Measurements from ENCODE around the gene FAM98C. TPM values are rescaled to one million over a fixed set of nuclear protein-coding genes. Genes with fewer than 3 reads are reported as not detected.

FAM98C gene
- total and polyA plus RNA-seq, 2 of the 13 experiments (the other 11 are each of a cell fraction or from before 2014, with no cell fraction given) = 10.0 to 11.5 TPM

DNA sequence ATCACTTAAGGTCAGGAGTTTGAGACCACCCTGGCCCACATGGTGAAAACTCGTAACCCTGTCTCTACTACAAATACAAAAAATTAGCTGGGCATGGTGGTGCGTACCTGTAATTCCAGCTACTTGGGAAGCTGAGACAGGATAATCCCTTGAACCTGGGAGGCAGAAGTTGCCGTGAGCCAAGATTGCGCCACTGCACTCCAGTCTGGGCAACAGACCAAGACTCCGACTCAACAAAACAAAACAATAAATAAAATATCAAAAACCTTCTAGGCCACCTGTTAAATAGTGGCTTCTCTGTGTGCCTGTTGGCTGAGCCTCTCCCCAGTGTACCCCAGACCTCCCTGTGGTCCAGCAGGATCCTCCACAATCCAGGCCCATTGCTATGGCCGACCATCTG, 31.8 kb upstream of the FAM98C start:
- ChIA-PET POLR2A (no interaction called here), CTCF (ENCODE audit: low intra/inter-chr PET ratio, low total read pairs) (no interaction called here)
- 55% methylated on average over 5 of the region's 6 CpGs for WGBS (ENCODE audit: low lambda C conversion rate)
- Histone ChIP-seq H3K9ac (ENCODE audit: insufficient read depth, low read depth, low read length) (no peak overlapping the region), H2AFZ (ENCODE audit: low read length) (no peak overlapping the region), H4K20me1 (ENCODE audit: insufficient read depth, low read length) (no peaks in the 10 kb centered on the region; the same call in 1 of the 2 replicates), H3K4me1 (ENCODE audit: insufficient read depth, low read length) (peaks cover 35% of the 10 kb centered on the region), H3K9me3 (ENCODE audit: low read length) (no peaks in the 10 kb centered on the region), H3K4me3 (replicated peaks in 1 of 3; ENCODE audit: insufficient read depth in 1 of 3, low read depth in 2 of 3, low read length in 3 of 3) (no peak overlapping the region), H3K4me2 (ENCODE audit: low read depth, low read length) (no peak overlapping the region), H3K36me3 (replicated peaks in 1 of 2; ENCODE audit: control insufficient read depth in 1 of 2, insufficient read depth in 2 of 2, low read length in 2 of 2) (0 out of 5 replicates have a peak, but pooled peaks cover 0 to under 1% of the 10 kb centered on the region in 2 experiments), H3K79me2 (ENCODE audit: insufficient read depth, low read length) (peaks cover 12% of the 10 kb centered on the region), H3K27ac (ENCODE audit: extremely low read length, insufficient read depth, low read length) (no peak overlapping the region), H3K27me3 (ENCODE audit: control insufficient read depth in 1 of 2, insufficient read depth in 2 of 2, low read length in 2 of 2) (no peaks in the 10 kb centered on the region; a peak in 1 of 5 replicates)
- ATAC-seq = no peak
- BruUV-seq (replicated peaks) = no TSS peak
- no peak for FAIRE-seq
- intact Hi-C loops (cut with micrococcal nuclease; ENCODE audit: unreplicated experiment) = no loop called here
- in situ Hi-C loops (cut with HindIII; ENCODE audit: extremely low pct_ligation_motif_present, low pct_unique_long_range_greater_than_20kb) = no loop called here
- DNase-seq (ENCODE audit: low spot score) = no peak
- TF ChIP-seq ZNF75D (CRISPR knock-in tag; IDR thresholded peaks at IDR 0.05; ENCODE audit: borderline replicate concordance) (no peak), ZNF33A (CRISPR knock-in tag; IDR thresholded peaks at IDR 0.05; ENCODE audit: borderline replicate concordance) (no peak), NR1H2 (CRISPR knock-in tag; IDR thresholded peaks at IDR 0.05; ENCODE audit: borderline replicate concordance, low read depth) (no peak)
- TF ChIP-seq, protein P1, sequence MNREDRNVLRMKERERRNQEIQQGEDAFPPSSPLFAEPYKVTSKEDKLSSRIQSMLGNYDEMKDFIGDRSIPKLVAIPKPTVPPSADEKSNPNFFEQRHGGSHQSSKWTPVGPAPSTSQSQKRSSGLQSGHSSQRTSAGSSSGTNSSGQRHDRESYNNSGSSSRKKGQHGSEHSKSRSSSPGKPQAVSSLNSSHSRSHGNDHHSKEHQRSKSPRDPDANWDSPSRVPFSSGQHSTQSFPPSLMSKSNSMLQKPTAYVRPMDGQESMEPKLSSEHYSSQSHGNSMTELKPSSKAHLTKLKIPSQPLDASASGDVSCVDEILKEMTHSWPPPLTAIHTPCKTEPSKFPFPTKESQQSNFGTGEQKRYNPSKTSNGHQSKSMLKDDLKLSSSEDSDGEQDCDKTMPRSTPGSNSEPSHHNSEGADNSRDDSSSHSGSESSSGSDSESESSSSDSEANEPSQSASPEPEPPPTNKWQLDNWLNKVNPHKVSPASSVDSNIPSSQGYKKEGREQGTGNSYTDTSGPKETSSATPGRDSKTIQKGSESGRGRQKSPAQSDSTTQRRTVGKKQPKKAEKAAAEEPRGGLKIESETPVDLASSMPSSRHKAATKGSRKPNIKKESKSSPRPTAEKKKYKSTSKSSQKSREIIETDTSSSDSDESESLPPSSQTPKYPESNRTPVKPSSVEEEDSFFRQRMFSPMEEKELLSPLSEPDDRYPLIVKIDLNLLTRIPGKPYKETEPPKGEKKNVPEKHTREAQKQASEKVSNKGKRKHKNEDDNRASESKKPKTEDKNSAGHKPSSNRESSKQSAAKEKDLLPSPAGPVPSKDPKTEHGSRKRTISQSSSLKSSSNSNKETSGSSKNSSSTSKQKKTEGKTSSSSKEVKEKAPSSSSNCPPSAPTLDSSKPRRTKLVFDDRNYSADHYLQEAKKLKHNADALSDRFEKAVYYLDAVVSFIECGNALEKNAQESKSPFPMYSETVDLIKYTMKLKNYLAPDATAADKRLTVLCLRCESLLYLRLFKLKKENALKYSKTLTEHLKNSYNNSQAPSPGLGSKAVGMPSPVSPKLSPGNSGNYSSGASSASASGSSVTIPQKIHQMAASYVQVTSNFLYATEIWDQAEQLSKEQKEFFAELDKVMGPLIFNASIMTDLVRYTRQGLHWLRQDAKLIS (CRISPR knock-in tag; IDR thresholded peaks at IDR 0.05) = no peak
